Ishikawa (cell line): Measurements from ENCODE around the gene CERT1.

Experiments used
- CEBPB ChIP-seq: IDR thresholded peaks from 2 replicates; pipeline ENCODE4 v1.6.1; 2012
- CREB1 ChIP-seq: IDR thresholded peaks from 2 replicates; pipeline ENCODE4 v1.6.1; 2012; ENCODE audit warnings: low read depth
- EGR1 ChIP-seq: IDR thresholded peaks from 2 replicates; pipeline ENCODE4 v1.6.1; 2012
- EP300 ChIP-seq: IDR thresholded peaks from 2 replicates; pipeline ENCODE4 v1.6.1; 2012; ENCODE audit warnings: borderline replicate concordance
- FOXM1 ChIP-seq: IDR thresholded peaks from 2 replicates; pipeline ENCODE4 v1.6.1; 2012; ENCODE audit warnings: low read depth, borderline replicate concordance
- MAX ChIP-seq: IDR thresholded peaks from 2 replicates; pipeline ENCODE4 v1.6.1; 2012
- NFIC ChIP-seq: IDR thresholded peaks from 2 replicates; pipeline ENCODE4 v1.6.1; 2012
- RAD21 ChIP-seq: IDR thresholded peaks from 2 replicates; pipeline ENCODE4 v1.6.1; 2012; ENCODE audit warnings: low read depth
- REST ChIP-seq: IDR thresholded peaks from 2 replicates; pipeline ENCODE4 v1.6.1; 2012; ENCODE audit warnings: low read depth, mild to moderate bottlenecking
- TAF1 ChIP-seq: IDR thresholded peaks from 2 replicates; pipeline ENCODE4 v1.6.1; 2012; ENCODE audit warnings: low read depth, mild to moderate bottlenecking
- TCF12 ChIP-seq: IDR thresholded peaks from 2 replicates; pipeline ENCODE4 v1.6.1; 2012; ENCODE audit warnings: low read depth
- TEAD4 ChIP-seq: IDR thresholded peaks from 2 replicates; pipeline ENCODE4 v1.6.1; 2012
- USF1 ChIP-seq: IDR thresholded peaks from 2 replicates; pipeline ENCODE4 v1.6.1; 2012
- YY1 ChIP-seq: IDR thresholded peaks from 2 replicates; pipeline ENCODE4 v1.6.1; 2012; ENCODE audit warnings: low read depth
- ZBTB7A ChIP-seq: IDR thresholded peaks from 2 replicates; pipeline ENCODE4 v1.6.1; 2012; ENCODE audit warnings: low read depth

The CERT1 gene

GRCh38 chr5:75510836-75511434 is 494 bp downstream of the CERT1 start:
- TF ChIP-seq TEAD4 (no peak), RAD21 (no peak), CEBPB (no peak), TCF12 (no peak; the same call in 1 of the 2 replicates), FOXM1 (no peak), USF1 (0 out of 2 replicates have a peak, but pooled peaks have one; percentile 4), EP300 (no peak), TAF1 (no peak), REST (no peak), YY1 (no peak), MAX (peak; percentile 69)

GRCh38 chr5:75510417-75510835 is 1.0 kb downstream of the CERT1 start:
- no peak for TF ChIP-seq USF1
- TF ChIP-seq REST: no peak
- TF ChIP-seq MAX: no peak
- TF ChIP-seq TCF12: no peak
- no peak for TF ChIP-seq TAF1
- TF ChIP-seq EP300: no peak
- no peak for TF ChIP-seq RAD21
- TF ChIP-seq YY1: no peak
- TF ChIP-seq FOXM1: no peak
- TF ChIP-seq NFIC: no peak
- no peak for TF ChIP-seq CEBPB
- no peak for TF ChIP-seq ZBTB7A
- no peak for TF ChIP-seq CREB1
- no peak for TF ChIP-seq TEAD4
- no peak for TF ChIP-seq EGR1

GRCh38 chr5:75509956-75510355 is 1.5 kb downstream of the CERT1 start:
- TF ChIP-seq RAD21: no peak
- TF ChIP-seq REST: no peak
- TF ChIP-seq FOXM1: no peak
- no peak for TF ChIP-seq TEAD4
- TF ChIP-seq TCF12: no peak
- no peak for TF ChIP-seq ZBTB7A
- TF ChIP-seq CREB1: no peak

GRCh38 chr5:75509546-75509945 is 1.9 kb downstream of the CERT1 start:
- TF ChIP-seq EP300: no peak
- no peak for TF ChIP-seq NFIC
- no peak for TF ChIP-seq MAX

- TF ChIP-seq EGR1: no peak
- no peak for TF ChIP-seq USF1
- TF ChIP-seq CREB1: no peak
- no peak for TF ChIP-seq CEBPB
- TF ChIP-seq YY1: no peak
- no peak for TF ChIP-seq TAF1
- no peak for TF ChIP-seq TEAD4
- no peak for TF ChIP-seq NFIC
- no peak for TF ChIP-seq EP300
- TF ChIP-seq RAD21: no peak
Measured at GRCh38 chr5:75507841-75508240, 3.6 kb downstream of the CERT1 start.
